Neuron (in vitro differentiated cells): ENCODE measurements around the gene ME3.

Source experiments
- H2AFZ ChIP-seq: one replicate; pipeline ENCODE4 v1.6.1; 2013; ENCODE audit warnings: low read depth, mild to moderate bottlenecking, inconsistent platforms, low read length, moderate library complexity
- H3K27me3 ChIP-seq: one replicate; pipeline ENCODE4 v1.6.1; 2013; ENCODE audit warnings: low read length; ENCODE audit not compliant: insufficient read depth
- H3K36me3 ChIP-seq: one replicate; pipeline ENCODE4 v1.6.1; 2013; ENCODE audit warnings: low read length; ENCODE audit not compliant: insufficient read depth
- H3K4me1 ChIP-seq: one replicate; pipeline ENCODE4 v1.6.1; 2013; ENCODE audit warnings: low read length; ENCODE audit not compliant: insufficient read depth
- H3K4me3 ChIP-seq: 2 replicates; pipeline ENCODE4 v1.5.1; 2013; ENCODE audit warnings: mild to moderate bottlenecking, low read length, moderate library complexity
- H3K9me3 ChIP-seq: one replicate; pipeline ENCODE4 v1.6.1; 2013; ENCODE audit warnings: low read length

Gene ME3

DNA sequence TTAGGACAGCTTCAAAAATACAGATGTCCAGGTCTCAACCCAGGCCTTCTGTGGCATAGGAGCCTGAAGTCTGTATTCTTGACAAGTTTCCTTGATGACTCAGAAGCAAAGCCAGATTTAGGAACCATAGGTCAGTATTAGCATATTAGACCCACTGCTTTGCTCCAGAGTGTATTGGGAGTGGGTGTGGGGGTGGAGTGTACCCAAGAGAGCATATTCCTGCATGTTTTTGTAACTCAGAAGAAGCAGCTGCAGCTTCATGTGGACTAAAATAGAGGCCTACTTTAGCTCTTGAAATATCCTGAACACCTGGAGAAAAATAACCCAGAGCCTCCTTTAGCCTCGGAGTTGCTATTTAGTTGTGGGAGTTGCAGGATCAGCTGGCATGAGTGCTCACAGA is 191.0 kb downstream of the ME3 start:
- H3K9me3 ChIP-seq, result no peaks in the 10 kb centered on the region
- H3K36me3 ChIP-seq, result no peaks in the 10 kb centered on the region
- H2AFZ ChIP-seq, result no peak overlapping the region
- H3K4me3 ChIP-seq, result no peak overlapping the region
- H3K4me1 ChIP-seq, result peaks cover 9% of the 10 kb centered on the region
- H3K27me3 ChIP-seq, result no peaks in the 10 kb centered on the region

DNA sequence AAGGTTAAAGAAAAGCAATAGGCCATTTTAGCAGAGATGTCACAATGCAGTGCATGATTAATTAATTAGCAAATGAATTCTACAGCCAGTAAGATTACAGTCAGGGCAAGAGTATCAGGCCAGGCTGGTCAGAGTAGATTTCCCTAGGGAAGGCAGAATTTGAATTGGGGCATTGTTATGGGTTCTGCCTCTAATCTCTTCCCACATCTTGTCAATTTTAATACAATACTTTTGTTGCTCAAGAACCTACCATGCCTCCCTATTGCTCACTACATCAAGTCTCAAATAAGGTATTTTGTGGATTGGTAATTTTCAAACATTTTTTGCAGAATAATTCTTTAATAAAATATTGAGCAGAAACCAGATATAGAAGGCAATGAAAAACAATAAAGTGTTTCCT is 194.1 kb downstream of the ME3 start:
- no peaks in the 10 kb centered on the region for H3K9me3 ChIP-seq
- H3K4me3 ChIP-seq, result no peak overlapping the region
- H2AFZ ChIP-seq, result no peak overlapping the region
- H3K4me1 ChIP-seq, result peaks cover 14% of the 10 kb centered on the region
- no peaks in the 10 kb centered on the region for H3K27me3 ChIP-seq
- H3K36me3 ChIP-seq, result no peaks in the 10 kb centered on the region

DNA sequence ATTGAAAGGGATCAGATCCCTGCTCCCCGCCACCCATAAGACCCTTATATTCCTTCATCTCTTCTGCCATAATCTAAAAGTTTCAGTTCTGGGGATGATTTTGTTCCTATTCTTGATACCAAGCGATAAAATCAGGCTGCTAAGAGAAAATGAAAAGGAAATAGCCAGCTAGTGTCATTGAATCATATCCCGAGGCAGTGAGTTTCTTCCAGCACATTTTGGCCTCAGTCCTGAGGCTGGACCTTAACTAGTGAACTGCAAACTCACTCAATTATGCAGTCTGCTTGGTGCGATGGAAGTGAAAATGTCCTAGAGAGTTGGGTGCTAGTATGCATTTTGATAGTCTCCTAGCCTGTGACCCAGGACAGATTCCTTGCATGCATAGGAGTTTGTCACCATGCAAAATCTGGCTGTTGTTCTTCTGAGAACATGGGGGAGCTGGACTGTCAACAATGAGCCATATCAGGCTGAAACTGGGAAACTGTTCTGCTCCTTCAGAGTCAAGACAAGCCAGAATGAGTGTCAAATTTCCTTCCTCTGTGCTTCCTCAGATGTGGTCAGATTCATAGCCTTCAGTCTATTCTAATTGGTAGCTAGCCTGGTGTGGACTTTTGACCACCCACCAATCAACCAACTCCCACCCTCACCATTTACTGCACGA is 194.8 kb downstream of the ME3 start:
- H3K27me3 ChIP-seq, result no peaks in the 10 kb centered on the region
- H3K4me1 ChIP-seq, result peaks cover 14% of the 10 kb centered on the region
- H3K4me3 ChIP-seq, result no peak overlapping the region
- H2AFZ ChIP-seq, result no peak overlapping the region
- no peaks in the 10 kb centered on the region for H3K9me3 ChIP-seq
- no peaks in the 10 kb centered on the region for H3K36me3 ChIP-seq

DNA sequence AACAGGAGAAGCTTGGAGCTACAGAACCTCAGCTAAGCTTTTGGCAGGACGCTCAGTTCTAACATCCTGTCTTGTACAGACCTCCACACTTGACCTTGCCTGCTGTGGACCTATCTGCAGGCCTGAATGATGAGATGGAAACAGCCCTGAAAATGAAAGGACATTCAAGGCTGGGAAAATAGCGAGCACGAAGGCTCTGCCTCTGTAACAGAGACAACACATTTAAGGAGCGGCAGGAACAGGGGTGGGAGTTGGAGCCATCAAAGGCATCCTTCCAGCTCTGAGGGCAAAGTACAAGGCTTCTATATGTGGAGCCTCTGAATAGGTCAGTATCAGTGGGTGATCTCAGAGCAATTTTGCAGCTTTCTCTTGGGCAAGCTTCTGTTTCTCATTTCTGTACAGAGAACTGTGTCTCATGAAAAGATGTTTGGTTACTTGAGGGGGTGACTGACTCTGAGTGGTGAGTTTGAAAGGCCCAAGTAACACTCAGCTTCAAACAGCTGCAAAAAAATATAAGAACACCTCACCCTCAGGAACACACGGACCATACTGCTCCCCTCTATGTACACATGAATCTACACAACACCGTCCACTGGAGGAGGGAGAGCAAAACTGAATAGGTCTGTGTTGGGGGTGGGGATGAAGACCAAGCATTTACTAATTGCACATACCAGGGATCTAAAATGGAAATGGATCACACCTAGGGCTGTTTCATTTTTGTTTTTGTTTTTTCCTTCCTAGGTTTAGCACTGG is 196.1 kb downstream of the ME3 start:
- no peaks in the 10 kb centered on the region for H3K27me3 ChIP-seq
- no peaks in the 10 kb centered on the region for H3K9me3 ChIP-seq
- peaks cover 14% of the 10 kb centered on the region for H3K4me1 ChIP-seq
- no peaks in the 10 kb centered on the region for H3K36me3 ChIP-seq
- no peak overlapping the region for H3K4me3 ChIP-seq
- no peak overlapping the region for H2AFZ ChIP-seq

DNA sequence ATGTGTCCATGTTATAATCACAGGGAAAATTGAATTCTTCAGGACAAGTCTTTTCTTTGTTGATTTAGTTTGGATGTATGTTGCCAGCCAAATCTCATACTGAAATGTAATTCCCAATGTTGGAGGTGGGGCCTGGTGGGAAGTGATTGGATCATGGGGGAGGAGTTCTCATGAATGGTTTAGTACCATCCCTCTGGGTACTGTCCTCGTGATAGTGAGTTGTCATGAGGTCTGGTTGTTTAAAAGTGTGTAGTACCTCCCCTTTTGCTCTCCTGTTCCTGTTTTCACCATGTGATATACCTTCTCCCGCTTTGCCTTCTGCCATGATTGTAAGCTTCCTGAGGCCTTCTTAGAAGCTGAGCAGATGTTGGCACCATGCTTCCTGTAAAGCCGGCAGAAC is 197.4 kb downstream of the ME3 start:
- H3K36me3 ChIP-seq, result no peaks in the 10 kb centered on the region
- H2AFZ ChIP-seq, result no peak overlapping the region
- peaks cover 14% of the 10 kb centered on the region for H3K4me1 ChIP-seq
- H3K9me3 ChIP-seq, result no peaks in the 10 kb centered on the region
- H3K4me3 ChIP-seq, result no peak overlapping the region
- H3K27me3 ChIP-seq, result no peaks in the 10 kb centered on the region

DNA sequence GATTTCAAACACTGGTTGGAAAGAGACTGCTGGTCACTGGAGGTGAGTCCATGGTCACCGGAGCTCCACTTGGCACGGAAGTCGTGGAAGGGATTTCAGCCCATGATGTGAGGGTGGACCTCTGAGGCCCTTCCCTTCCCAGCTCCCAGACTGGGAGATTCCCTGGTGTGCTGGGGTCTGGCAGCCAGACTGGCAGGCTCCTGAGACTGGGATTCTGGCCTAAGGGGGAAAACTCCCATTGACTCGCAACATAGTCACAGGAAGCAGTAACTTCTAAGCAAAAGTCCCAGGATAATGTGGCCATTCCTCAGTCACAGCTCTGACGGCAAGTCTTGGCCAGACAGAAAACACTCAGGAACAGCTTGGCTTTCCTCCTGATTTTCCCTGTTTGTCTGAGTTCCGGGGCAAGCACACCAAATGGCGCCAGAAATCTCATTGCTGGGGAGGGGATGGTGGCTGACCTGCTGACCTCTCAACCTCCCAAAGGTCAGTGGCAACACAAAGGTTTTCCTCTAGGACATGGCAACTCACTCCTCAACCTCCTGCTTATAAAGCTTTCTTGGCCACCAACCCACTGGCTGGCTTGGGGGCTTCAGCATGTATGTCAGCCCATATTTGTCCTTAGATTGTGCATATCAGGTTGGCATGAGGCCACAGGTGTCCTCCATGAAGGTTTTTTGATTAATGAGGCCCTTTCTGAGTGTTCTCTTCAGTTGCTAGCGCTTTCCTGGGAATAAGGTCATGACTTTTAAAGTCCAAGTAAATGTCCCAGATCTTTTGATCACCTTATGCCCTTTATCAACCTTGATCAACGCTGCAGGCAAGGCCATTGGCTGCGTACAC is 198.2 kb downstream of the ME3 start:
- H3K4me3 ChIP-seq, result no peak overlapping the region
- peaks cover 14% of the 10 kb centered on the region for H3K4me1 ChIP-seq
- H2AFZ ChIP-seq, result no peak overlapping the region
- H3K27me3 ChIP-seq, result no peaks in the 10 kb centered on the region
- H3K36me3 ChIP-seq, result no peaks in the 10 kb centered on the region
- no peaks in the 10 kb centered on the region for H3K9me3 ChIP-seq

DNA sequence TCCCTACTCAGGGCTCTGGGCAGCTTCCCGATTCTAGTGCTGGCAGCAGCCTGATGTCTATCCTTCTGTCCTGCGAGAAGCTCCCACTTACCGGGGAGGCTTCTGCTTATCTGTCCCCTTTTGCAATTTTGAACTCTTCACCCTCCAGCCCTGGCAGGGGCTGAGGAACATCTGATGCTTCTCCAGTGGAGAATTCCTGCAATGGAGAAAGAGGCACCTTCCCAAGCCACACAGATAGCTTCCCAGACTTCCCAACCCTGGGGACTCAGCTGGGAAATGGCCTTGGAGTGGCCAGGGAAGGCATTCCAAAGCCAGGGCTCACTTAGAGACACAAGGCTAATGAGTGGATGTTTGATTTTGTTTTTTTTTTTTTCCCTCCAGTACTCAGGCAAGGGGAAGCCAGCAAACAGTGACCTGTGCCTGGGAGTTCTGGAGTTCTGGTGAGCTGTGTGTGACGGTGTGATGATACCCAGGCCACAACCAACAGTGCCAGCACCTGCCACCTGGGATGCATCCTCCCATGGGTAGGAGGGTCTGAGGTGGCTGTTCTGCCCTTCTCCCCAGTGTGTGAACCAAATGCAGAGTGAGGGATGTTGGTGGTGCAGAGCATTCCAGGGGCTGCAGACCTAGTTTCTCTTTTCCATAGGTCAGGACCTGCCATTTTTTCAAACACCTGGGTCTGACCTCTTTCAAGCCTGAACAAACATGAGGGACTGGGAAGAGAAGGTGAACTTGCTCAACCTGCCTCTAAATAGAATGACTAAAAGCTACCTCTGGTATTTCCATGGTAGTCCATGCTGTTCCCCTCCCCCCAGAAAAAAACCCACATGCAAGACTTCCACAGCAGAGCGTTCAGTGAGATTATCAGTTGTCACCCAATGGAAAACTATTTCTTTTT is 202.7 kb downstream of the ME3 start:
- no peak overlapping the region for H2AFZ ChIP-seq
- H3K4me3 ChIP-seq, result no peak overlapping the region
- H3K27me3 ChIP-seq, result no peaks in the 10 kb centered on the region
- peaks cover 5% of the 10 kb centered on the region for H3K4me1 ChIP-seq
- no peaks in the 10 kb centered on the region for H3K36me3 ChIP-seq
- no peaks in the 10 kb centered on the region for H3K9me3 ChIP-seq

DNA sequence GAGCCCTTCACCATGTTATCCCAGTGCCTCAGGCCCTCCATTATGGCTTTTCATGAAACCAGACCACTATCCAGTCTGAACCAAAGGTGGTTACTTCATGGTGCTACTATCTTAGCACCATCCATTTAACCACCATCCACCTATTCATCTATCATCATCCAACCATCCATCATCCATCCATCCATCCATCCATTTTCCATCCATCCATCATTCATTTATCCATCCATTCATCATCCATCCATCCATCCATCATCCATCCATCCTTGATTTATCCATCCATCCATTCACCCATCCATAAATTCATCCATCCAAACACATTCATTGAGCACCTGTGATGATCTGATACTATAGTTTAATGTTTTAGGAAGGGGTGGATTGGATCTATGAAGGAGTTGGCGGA is 204.2 kb downstream of the ME3 start:
- no peak overlapping the region for H2AFZ ChIP-seq
- H3K4me3 ChIP-seq, result no peak overlapping the region
- peaks cover 5% of the 10 kb centered on the region for H3K4me1 ChIP-seq
- no peaks in the 10 kb centered on the region for H3K27me3 ChIP-seq
- no peaks in the 10 kb centered on the region for H3K36me3 ChIP-seq
- H3K9me3 ChIP-seq, result no peaks in the 10 kb centered on the region

DNA sequence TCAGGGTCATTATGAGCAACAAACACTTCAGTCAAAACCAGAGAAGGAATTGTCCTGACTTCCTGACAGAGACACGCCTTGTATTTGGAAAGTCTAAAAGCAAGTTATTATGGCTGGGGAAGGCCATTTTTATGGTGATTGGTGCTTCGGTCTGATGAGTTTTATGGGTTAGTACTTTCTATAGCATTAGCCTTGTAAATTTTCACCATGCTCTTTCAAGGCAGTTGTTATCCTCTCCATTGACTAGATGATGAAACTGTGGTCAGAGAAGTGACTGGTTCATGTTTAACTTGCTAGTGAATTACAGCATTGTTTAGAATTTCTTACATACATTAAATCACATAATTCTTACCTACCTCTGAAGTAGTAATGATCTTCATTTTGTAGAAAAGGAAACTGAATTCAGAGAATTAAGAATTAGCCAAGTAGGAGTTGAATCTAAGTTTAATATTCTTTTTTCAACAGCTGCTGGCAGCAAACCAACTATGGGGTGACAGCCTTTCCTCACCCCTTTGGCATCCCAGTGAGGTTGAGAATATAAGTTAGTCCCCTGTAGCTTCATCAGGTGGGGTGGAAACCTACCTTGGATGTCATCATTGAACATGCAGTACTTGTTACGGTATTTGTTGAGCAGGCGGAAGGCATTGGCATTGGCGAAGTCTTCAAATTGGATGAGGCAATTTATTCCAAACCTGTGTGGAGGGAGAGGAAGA is 207.8 kb downstream of the ME3 start:
- H3K4me1 ChIP-seq, result peaks cover 15% of the 10 kb centered on the region
- H2AFZ ChIP-seq, result no peak overlapping the region
- no peaks in the 10 kb centered on the region for H3K27me3 ChIP-seq
- H3K4me3 ChIP-seq, result no peak overlapping the region
- no peaks in the 10 kb centered on the region for H3K36me3 ChIP-seq
- H3K9me3 ChIP-seq, result peaks cover 3% of the 10 kb centered on the region

DNA sequence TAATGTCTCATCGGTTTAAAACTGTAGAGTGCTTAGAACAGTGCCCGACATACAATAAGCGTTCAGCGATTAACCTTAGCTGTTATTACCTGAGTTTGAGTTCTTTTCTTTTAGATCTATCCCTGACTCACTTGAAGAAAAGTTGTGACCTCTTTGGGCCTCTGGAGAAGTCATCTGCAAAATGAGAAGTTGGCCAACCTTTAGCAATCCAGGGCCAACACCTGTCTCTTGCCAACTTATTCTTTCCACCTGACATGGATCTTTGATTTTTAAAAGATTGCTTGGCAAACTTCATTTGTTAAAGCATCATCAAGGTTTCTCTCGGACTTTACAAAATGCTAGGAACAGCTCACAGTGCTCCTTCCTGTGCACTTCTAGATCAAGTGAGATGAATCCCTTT is 208.5 kb downstream of the ME3 start:
- Histone ChIP-seq H3K4me3 (no peak overlapping the region), H3K9me3 (peaks cover 3% of the 10 kb centered on the region), H3K4me1 (peaks cover 15% of the 10 kb centered on the region), H2AFZ (no peak overlapping the region), H3K27me3 (no peaks in the 10 kb centered on the region), H3K36me3 (no peaks in the 10 kb centered on the region)

GRCh38 chr11:86463120-86463519 is 209.3 kb downstream of the ME3 start:
- Histone ChIP-seq H3K36me3 (no peaks in the 10 kb centered on the region), H3K4me1 (peaks cover 15% of the 10 kb centered on the region), H2AFZ (no peak overlapping the region), H3K9me3 (peaks cover 3% of the 10 kb centered on the region), H3K4me3 (no peak overlapping the region), H3K27me3 (no peaks in the 10 kb centered on the region)

DNA sequence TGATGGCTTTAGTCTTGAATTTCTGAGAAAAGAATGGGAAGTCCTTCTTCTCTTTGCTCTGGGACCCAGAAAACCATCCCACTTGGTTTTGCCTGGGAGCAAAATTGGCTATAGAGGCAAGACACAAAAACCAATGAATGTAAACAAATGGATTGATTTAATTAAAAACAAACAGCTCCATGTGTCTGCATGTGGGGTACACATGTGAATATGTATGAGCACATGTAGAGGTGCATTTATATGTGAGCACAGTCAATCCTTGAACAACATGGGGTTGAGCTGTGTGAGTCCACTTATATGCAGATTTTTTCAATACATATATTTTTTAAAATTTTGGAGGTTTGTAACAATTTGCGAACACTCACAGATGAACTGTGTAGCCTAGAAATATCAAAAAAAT is 210.5 kb downstream of the ME3 start:
- peaks cover 11% of the 10 kb centered on the region for H3K4me1 ChIP-seq
- no peak overlapping the region for H2AFZ ChIP-seq
- no peaks in the 10 kb centered on the region for H3K36me3 ChIP-seq
- no peak overlapping the region for H3K4me3 ChIP-seq
- no peaks in the 10 kb centered on the region for H3K27me3 ChIP-seq
- peaks cover 3% of the 10 kb centered on the region for H3K9me3 ChIP-seq
